HG02610 (cell line): ENCODE results near the gene ZNF454.

Experiments used
- ATAC-seq: cut with Tn5 transposase; IDR thresholded peaks from one replicate; pipeline ENCODE4 v1.9.1; 2021; ENCODE audit warnings: mild to moderate bottlenecking, moderate library complexity; ENCODE audit not compliant: unreplicated experiment

Gene ZNF454

GRCh38 chr5:178940569-178941360, at the start of gene ZNF454:
Gene ZNF454, plus strand, starts transcription at chr5:178941198. Its CDS starts 1,594 bp downstream, at chr5:178942792.
- no peak for ATAC-seq

GRCh38 chr5:178895615-178896571, 45.1 kb upstream of the ZNF454 start, which contains the start of gene ZFP2:
Gene ZFP2, plus strand, starts transcription at chr5:178895913. Its CDS starts 35,401 bp downstream, at chr5:178931314.
- no peak for ATAC-seq

GRCh38 chr5:178899289-178899688, 41.7 kb upstream of the ZNF454 start:
- ATAC-seq, result no peak

- ATAC-seq, result no peak
Observed at GRCh38 chr5:178902849-178903248, 38.1 kb upstream of the ZNF454 start.

GRCh38 chr5:178931846-178932760, 8.9 kb upstream of the ZNF454 start:
- ATAC-seq, result no peak

- no peak for ATAC-seq
Observed at GRCh38 chr5:178941361-178941760, 363 bp downstream of the ZNF454 start.

- no peak for ATAC-seq
Observed at GRCh38 chr5:178965465-178966055, 24.6 kb downstream of the ZNF454 start.

GRCh38 chr5:178981381-178981780, 40.4 kb downstream of the ZNF454 start:
- ATAC-seq, result no peak

GRCh38 chr5:178982941-178983340, 41.9 kb downstream of the ZNF454 start:
- no peak for ATAC-seq

- no peak for ATAC-seq
Observed at GRCh38 chr5:178983728-178984127, 42.7 kb downstream of the ZNF454 start.

GRCh38 chr5:178984145-178985072, 43.4 kb downstream of the ZNF454 start:
- ATAC-seq, result no peak

GRCh38 chr5:178986326-178986960, 45.4 kb downstream of the ZNF454 start:
- ATAC-seq, result no peak

GRCh38 chr5:178988436-178989220, 47.6 kb downstream of the ZNF454 start:
- no peak for ATAC-seq

GRCh38 chr5:178989311-178989710, 48.3 kb downstream of the ZNF454 start:
- ATAC-seq, result no peak

GRCh38 chr5:178990491-178990890, 49.5 kb downstream of the ZNF454 start:
- ATAC-seq, result no peak

GRCh38 chr5:178991190-178992145, 50.5 kb downstream of the ZNF454 start:
- ATAC-seq, result no peak
